Measurements from ENCODE around the gene ZNF575.

- TF ChIP-seq GATA2 (IDR thresholded peaks at IDR 0.05; ENCODE audit: low read depth, low read length) (no peak), GATA3 (IDR thresholded peaks at IDR 0.05; ENCODE audit: low read depth, low read length) (no peak)
These were observed 5.8 kb upstream of the ZNF575 start, which contains the start of gene ETHE1 for GRCh38 chr19:43526884-43527859.
